ENCODE measurements around the gene SGPP2. TPM values are rescaled to one million over a fixed set of nuclear protein-coding genes. Genes with fewer than 3 reads are reported as not detected.

The SGPP2 gene
- polyA plus RNA-seq, 3 donors: not detected

DNA sequence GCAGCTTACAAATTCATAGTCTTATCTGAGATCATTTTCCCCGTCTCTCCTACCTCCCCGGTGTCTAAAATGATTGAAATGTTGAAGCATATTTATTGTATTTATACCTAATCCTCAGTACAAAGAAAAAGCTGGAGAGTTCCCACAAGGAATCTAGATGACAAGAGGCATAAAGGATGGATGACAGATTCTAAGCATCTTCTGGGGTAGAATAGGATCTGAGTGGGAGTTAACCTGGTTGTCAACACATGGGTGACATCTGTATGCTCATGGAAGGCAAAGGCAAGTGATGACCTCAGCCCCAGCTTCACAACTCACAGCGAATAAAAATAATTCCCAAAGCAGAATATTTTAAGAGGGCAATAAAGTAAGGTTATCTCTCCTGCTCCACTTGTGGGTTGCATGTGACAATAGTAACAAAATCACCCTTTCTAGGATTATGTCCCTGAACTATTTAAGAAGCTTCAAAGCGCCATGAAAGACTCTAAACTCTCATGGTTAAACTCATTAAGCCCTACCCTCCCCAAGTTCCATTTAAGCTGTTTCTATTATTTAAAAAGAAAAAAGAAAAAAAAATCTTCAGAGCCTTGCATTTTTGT lies 32.2 kb downstream of the SGPP2 start:
- intact Hi-C loops (cut with micrococcal nuclease): no loop called here

DNA sequence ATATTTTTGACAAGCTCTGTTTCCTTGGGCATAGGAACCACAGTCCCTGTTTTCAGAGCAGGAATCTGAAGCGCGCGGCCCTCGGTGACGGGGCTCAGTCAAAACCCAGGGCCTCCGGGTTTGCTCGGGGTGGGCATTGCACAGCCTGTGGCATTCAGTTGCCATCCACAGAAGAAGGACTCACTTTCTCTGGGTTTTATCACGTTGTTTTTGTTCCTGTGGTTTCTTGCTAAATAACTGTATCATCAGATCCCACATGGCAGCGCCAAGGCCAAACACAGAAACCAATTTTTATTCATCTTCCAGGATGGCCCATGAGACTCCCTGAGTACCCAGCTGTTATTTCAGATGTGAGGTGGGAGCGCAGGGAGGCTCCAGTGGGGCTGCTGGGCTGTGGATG lies 35.6 kb downstream of the SGPP2 start:
- H3K27ac ChIP-seq (ENCODE audit: low read depth in 1 of 2, low read length in 2 of 2): no peak overlapping the region
- no peaks in the 10 kb centered on the region for H3K27me3 ChIP-seq (ENCODE audit: control insufficient read depth in 2 of 2, insufficient read depth in 2 of 2, low read length in 2 of 2)
- DNase-seq: no peak
- Mint-ChIP-seq H3K9me3 (peaks cover 0 to 5% (median 0%) of the 10 kb centered on the region in 7 donors), H3K27me3 (ENCODE audit: low read depth in 3 of 3) (peaks cover 5 to 16% (median 10%) of the 10 kb centered on the region in 3 donors), H3K36me3 (no peaks in the 10 kb centered on the region), H3K4me1 (no peaks in the 10 kb centered on the region), H3K4me3 (no peak overlapping the region), H3K27ac (no peak overlapping the region)
- H3K79me2 ChIP-seq (ENCODE audit: insufficient read depth, low read length): no peaks in the 10 kb centered on the region
- no peak overlapping the region for H3K4me2 ChIP-seq (replicated peaks; ENCODE audit: extremely low read depth, low read length, poor library complexity, severe bottlenecking)
- H2AFZ ChIP-seq (ENCODE audit: insufficient read depth, low read depth, low read length, poor library complexity, severe bottlenecking): no peak overlapping the region
- H3K9me3 ChIP-seq (replicated peaks in 1 of 2; ENCODE audit: control insufficient read depth in 1 of 2, insufficient read depth in 1 of 2, low read length in 2 of 2): no peaks in the 10 kb centered on the region
- WGBS (ENCODE audit: insufficient coverage): 82% methylated on average over 9 of the region's 10 CpGs
- H3K4me3 ChIP-seq (replicated peaks in 1 of 3; ENCODE audit: low read depth in 2 of 3, low read length in 3 of 3): no peak overlapping the region
- no peaks in the 10 kb centered on the region for H4K20me1 ChIP-seq (ENCODE audit: insufficient read depth, low read length)
- intact Hi-C loops (cut with micrococcal nuclease): no loop called here
- TF ChIP-seq, protein P1, sequence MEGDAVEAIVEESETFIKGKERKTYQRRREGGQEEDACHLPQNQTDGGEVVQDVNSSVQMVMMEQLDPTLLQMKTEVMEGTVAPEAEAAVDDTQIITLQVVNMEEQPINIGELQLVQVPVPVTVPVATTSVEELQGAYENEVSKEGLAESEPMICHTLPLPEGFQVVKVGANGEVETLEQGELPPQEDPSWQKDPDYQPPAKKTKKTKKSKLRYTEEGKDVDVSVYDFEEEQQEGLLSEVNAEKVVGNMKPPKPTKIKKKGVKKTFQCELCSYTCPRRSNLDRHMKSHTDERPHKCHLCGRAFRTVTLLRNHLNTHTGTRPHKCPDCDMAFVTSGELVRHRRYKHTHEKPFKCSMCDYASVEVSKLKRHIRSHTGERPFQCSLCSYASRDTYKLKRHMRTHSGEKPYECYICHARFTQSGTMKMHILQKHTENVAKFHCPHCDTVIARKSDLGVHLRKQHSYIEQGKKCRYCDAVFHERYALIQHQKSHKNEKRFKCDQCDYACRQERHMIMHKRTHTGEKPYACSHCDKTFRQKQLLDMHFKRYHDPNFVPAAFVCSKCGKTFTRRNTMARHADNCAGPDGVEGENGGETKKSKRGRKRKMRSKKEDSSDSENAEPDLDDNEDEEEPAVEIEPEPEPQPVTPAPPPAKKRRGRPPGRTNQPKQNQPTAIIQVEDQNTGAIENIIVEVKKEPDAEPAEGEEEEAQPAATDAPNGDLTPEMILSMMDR (IDR thresholded peaks at IDR 0.05): no peak
- no peaks in the 10 kb centered on the region for H3K4me1 ChIP-seq (ENCODE audit: control insufficient read depth in 1 of 2, insufficient read depth in 2 of 2, low read length in 2 of 2)
- H3K36me3 ChIP-seq (replicated peaks in 1 of 2; ENCODE audit: control insufficient read depth in 1 of 2, insufficient read depth in 2 of 2, low read length in 2 of 2): no peaks in the 10 kb centered on the region
- no peak overlapping the region for H3K9ac ChIP-seq (ENCODE audit: insufficient read depth, low read length, poor library complexity, severe bottlenecking)

More for the DNA sequence above, 32.2 kb downstream of the SGPP2 start:
- H3K4me2 ChIP-seq (replicated peaks; ENCODE audit: extremely low read depth, low read length, poor library complexity, severe bottlenecking): no peak overlapping the region
- H3K4me1 ChIP-seq (ENCODE audit: control insufficient read depth in 1 of 2, insufficient read depth in 2 of 2, low read length in 2 of 2): no peaks in the 10 kb centered on the region
- DNase-seq: no peak
- no peaks in the 10 kb centered on the region for H3K36me3 ChIP-seq (replicated peaks in 1 of 2; ENCODE audit: control insufficient read depth in 1 of 2, insufficient read depth in 2 of 2, low read length in 2 of 2)
- H3K27ac ChIP-seq (ENCODE audit: low read depth in 1 of 2, low read length in 2 of 2): no peak overlapping the region
- no CpG with 5 or more reads among the region's 4 CpGs for WGBS (ENCODE audit: insufficient coverage)
- peaks cover 0 to 2% (median 0%) of the 10 kb centered on the region in 7 donors for H3K9me3 Mint-ChIP-seq
- no peak overlapping the region for H2AFZ ChIP-seq (ENCODE audit: insufficient read depth, low read depth, low read length, poor library complexity, severe bottlenecking)
- no peak overlapping the region for H3K4me3 Mint-ChIP-seq
- H3K36me3 Mint-ChIP-seq: no peaks in the 10 kb centered on the region
- TF ChIP-seq, protein P1 (IDR thresholded peaks at IDR 0.05): no peak
- no peaks in the 10 kb centered on the region for H3K27me3 ChIP-seq (ENCODE audit: control insufficient read depth in 2 of 2, insufficient read depth in 2 of 2, low read length in 2 of 2)
- peaks cover 0 to 6% (median 6%) of the 10 kb centered on the region in 3 donors for H3K27me3 Mint-ChIP-seq (ENCODE audit: low read depth in 3 of 3)
- no peak overlapping the region for H3K4me3 ChIP-seq (replicated peaks in 1 of 3; ENCODE audit: low read depth in 2 of 3, low read length in 3 of 3)
- H3K27ac Mint-ChIP-seq: no peak overlapping the region
- no peak overlapping the region for H3K9ac ChIP-seq (ENCODE audit: insufficient read depth, low read length, poor library complexity, severe bottlenecking)
- no peaks in the 10 kb centered on the region for H4K20me1 ChIP-seq (ENCODE audit: insufficient read depth, low read length)
- no peaks in the 10 kb centered on the region for H3K9me3 ChIP-seq (replicated peaks in 1 of 2; ENCODE audit: control insufficient read depth in 1 of 2, insufficient read depth in 1 of 2, low read length in 2 of 2)
- H3K4me1 Mint-ChIP-seq: peaks cover 4% of the 10 kb centered on the region
- no peaks in the 10 kb centered on the region for H3K79me2 ChIP-seq (ENCODE audit: insufficient read depth, low read length)
